Stimulated activated CD4-positive, alpha-beta T cell treated with anti-CD3 and anti-CD28 coated beads, TNF-alpha, amount 100 ng/mL, for 1 hour (primary cell): ENCODE data around the gene MUC4.
"Not testable (repeated sequence)": the region's sequence is repeated elsewhere in the genome, so short reads cannot be mapped to it uniquely, and the experiment has no call there.

Source experiments
- DNase-seq, 3 donors: peaks; one replicate each; pipeline ENCODE4 v3.0.0-alpha.2; 2020; ENCODE audit warnings: low read depth in 3 of 3, low spot score in 1 of 3

Gene MUC4

DNA sequence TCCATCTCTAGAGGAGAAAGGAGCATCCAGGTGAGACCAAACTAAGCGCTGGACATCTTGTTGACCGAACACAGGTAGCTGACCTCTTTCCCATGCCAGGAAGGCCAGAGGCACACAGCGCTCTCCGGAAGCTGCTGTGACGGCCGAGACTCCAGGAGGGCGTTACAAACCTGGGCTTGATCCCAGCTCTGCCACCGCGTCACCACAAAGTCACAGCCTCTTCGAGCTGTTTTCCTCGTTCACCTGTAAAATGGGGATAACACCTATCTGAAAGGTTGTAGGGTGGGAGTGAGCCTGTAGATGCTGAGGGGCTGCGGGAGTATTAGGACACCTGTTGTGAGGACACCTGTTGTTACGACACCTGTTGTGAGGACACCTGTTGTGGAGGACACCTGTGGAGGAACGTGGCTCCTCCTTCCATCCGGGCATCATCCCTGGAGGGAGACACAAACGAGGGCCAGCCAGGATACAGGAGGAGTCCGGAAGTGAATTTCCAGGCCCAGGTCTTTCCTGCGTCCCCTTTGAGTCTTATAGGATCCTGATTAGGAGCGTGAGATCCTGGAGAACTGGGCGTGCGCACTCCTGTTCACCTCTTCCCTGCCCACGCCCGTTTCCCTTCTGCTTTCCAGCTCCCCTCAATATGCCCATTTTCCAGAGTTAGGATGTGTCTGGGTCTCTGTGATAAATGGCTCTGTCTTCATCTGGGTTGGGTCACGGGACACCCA, 2.3 kb upstream of the MUC4 start:
- no peak for DNase-seq

DNA sequence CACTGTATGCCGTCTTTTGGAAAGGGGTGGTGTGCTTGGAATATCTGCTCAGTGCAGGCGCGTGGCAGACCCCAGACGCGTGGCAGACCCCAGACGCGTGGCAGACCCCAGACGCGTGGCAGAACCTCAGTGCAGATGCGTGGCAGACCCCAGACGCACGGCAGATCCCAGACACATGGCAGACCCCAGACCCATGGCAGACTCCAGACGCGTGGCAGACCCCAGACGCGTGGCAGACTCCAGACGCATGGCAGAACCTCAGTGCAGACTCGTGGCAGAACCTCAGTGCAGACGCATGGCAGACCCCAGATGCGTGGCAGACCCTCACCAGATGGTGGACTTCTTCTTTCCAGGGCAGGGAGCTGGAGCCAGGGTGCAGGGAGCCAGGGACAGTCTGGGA, 637 bp upstream of the MUC4 start:
- no peak for DNase-seq

DNA sequence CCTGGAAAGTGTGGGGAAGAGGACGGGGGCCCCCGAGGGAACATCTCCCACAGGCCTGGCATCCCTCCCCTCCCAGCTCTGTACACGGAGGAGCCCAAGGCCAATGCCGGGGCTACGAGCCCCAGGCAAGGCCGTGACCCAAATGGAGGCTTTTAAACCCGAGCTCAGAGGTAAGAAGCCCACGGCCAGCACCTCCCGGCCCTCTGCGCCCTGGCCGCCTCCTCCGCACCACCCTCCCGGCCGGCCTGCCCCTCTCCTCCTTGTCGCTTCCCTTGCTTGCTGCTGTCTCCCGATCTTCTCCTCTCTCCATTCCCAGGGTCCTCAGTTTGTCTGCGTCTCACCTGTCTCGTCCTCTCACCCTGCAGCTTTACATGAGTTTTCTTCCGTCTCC, 1.3 kb downstream of the MUC4 start:
- no peak for DNase-seq

DNA sequence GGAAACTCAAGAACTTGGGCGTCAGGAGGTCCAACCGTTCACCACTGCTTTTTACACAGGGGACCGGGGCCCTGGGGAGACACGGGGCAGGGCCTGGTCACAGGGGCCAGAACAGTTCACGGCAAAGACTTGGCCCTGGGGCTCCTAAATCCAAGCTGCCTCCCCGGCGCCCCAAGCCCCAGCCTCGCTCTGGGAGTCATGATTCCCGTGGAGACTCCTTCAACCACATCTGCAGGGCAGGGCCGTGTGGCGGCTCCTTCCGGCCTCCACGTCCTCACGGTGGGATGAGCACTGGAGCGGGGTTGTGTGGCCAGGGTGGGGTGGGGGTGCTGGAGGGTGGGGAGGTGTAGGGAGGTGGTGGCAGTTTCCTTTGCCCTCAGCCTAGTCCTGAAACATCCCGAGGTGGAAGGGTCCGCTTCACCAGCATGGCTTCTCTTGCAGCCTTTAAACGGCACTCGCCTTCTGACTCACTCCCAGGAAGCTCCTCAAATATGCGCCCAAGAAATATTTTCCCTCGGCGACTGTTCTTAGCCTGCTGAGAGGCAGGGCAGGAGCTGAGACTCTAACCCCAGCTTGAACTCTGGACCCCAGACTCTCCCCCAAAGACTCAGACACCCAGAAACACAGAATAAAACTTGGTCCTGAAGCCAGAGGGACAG, 1.8 kb downstream of the MUC4 start:
- no peak for DNase-seq

DNA sequence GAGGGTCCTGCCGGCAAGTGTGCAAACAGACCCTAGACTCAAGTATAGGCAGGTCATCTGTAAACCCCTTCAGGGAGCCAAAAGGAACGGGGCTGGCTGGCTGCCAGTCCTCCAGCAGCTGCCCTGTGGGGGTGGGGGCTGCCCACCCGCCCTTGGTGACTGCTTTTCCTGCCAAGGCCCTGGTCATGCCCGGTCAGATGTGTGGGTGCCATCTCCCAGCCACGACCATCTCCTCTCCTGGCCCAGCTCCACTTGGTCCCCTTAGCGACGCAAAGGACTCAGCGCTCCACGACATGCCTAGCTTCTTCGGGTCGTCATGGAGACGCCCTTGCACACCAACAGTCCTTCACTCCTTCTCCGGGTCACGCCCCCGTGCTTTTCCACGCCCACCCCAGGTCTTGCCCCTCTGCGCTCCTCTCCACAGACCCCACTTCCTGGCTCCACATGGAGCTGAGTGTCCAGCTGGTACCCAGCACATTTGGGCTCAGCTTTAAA, 2.4 kb downstream of the MUC4 start:
- no peak for DNase-seq

DNA sequence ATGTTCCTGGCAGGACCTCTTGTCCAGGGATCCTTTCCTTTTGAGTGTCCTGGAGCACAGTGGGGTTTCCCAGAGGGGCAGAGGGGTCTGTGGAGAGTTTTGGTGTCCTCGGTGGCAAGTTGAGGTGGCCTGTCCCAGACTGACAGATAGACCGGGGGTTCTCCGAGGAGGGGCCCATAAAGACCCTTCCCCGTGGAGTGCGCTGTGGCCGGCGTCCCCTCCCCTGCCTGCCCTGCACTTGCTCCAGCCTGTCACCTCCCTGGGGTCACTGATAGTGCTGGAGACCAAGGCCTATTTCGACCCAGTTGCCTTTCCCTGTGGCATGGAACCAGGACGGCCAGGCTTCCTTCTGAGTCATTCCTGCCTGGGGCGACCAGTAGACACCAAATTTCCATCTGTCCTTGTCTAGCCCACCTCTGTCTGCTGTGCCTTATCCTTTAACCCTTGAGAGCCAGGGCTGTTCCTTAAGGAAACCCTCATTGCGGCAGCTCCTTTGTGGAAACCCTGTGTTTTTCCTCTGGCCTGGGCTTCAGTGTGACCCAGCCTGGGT, 2.9 kb downstream of the MUC4 start:
- DNase-seq = no peak

DNA sequence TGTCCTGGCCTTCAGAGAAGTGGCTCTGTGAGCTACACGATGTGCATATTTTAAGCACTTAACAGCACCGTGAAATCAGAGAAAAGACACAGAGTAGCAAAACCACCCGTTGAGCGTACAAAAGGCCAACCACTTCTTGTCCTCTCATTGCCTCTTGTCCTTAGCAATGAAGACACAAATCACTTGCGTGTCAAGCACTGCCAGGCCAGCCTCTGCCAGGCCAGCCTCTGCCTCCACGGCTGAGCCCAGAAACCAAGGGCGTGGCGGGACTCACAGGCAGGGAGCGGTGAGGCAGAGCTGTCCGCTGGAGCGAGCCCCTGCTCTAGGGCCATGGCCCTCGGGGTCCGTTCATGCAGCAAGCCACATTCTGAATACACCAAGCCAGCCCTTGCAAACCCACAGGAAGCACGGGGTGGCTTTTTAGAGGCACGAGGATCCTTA, 4.0 kb downstream of the MUC4 start:
- DNase-seq = no peak

DNA sequence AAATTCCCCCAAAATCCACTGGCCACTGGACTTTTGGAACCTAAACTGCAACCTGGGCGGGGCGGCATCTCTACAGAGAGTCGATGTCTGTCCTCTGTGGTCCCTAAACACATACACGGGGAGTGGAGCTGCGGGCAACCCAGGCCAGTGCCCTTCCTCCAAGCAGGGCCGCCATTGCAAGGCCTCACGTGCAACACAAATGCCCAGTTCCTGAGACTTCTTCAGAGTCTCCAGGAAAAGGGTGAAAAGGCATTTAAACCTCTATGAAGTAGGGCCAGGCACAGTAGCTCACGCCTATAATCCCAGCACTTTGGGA, 4.9 kb downstream of the MUC4 start:
- DNase-seq = no peak

DNA sequence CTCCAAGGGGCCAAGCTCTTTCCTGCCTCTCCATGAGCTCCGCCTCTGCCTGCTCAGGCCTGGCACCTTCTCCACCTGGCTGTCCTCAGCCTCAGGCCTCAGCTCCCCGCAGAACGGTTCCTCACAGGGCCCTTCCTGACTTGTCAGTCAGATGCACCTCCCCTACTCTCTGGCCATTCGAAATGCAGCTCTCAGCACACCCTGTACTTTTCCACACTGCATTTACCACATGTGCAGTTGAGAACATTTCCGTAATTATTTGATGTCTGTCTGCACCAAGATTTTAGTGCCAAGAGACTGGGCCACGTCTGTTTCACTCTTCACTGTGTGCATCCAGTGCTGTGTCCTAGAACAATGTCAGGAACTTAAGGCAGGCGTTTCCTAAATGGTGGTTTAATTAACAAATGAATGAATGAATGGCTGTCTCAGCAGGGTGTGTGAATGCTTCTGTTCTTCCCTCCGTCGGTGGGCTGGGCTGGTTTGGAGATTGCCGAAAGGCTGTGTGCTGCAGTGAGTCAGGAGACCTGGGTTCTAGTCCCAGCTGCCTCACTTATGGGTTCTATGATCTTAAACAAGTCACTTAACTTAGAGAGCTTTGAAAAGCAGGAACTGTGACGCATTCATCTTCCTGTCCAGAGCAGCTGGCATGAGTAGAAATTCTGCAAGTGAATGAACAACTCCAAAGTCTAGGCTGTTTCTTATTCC, 5.4 kb downstream of the MUC4 start:
- DNase-seq = no peak

DNA sequence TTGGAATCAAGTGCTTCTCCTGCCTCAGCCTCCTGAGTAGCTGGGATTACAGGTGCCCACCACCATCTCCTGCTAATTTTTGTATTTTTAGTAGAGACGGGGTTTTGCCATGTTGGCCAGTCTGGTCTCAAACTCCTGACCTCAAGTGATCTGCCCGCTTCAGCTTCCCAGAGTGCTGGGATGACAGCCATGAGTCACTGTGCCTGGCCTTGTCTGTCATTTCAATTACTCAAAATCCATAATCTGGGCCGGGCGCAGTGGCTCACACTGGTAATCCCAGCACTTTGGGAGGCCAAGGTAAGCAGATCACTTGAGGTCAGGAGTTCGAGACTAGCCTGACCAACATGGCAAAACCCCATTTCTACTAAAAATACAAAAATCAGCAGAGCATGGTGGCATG, 6.1 kb downstream of the MUC4 start:
- DNase-seq = not testable (repeated sequence)

DNA sequence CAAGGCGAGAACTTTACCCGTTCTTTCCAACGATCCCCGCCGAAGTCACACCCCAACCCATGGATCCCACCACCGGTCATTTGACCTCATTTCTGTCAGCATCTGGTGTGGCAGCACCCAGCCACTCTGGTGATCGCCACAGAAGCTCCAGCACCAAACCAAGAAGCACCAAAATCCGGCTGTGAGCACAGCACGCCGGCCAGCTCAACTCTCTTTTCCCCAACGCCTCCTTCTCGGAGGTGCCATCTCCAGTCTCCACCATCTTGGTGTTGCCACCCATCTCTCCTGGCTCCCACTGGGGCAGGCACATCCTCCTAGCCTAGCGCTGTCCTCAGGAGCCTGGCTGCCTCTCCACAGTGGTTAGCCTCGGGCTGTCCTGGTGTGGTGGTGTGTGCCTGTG, 6.5 kb downstream of the MUC4 start:
- DNase-seq = no peak

DNA sequence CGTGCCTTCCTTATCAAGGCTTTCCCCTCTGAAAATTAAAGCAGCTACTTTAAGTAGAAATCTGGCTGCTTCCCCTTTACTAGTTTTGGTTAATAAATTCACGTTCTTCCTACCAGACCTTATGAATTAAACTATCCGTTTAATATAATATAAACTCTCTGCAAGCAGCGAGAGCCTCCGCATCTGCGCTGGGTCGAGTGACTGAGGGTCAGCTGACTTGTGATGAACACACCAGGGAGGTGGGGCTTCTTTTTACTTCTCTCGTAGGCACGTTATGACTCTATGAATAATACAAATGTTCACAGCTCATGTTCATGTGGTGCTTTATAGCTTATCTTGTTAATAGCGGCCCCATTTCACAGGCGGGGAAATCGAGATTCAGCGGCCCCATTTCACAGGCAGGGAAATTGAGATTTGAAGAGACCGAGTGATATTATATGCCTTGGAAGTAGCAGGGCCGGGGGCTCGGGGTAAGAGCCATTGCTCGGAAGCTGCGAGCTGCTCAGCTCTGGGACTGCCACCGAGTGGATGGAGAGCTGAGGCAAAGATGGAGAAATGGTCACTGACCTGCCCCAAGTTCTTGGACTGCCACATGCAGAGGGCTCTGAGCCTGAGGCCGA, 8.3 kb downstream of the MUC4 start:
- DNase-seq = no peak

DNA sequence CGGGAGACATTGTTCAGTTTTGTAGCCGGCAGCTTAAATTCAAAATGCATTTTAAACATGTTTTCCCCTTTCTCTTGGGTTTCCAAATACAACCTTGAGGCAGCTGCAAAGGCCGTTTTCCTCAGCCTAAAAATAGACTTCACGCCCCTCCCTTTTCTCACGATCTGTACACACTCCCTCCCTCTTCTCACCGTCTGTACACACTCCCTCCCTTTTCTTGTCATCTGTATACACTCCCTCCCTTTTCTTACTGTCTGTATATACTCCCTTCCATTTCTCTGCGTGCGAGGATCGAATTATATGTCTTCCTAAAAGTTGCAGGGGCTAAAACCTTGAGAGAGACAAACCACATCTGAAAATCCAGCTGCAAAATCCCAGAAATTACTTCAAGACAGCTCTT, 8.9 kb downstream of the MUC4 start:
- DNase-seq = no peak

DNA sequence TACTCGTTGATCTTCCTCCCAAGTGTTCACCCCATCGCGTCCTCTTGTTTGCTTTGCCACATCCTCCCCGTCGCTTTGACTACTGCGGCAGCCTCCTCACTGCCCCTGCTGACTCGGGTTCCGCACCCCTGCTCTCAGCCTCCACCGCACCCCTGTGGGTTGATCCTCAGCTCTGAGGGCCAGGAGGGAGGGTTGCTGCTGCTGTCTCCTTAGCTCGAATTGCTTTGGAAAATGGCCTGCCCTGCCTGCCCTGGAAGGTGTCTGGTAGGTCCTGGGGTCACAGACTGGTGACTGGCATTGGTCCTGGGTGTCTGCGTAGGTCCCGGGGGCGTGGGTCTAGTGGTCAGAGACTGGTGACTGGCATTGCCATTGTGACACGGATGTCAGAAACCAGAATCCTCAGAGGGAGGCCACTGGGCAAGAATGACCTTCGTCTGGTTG, 9.4 kb downstream of the MUC4 start:
- DNase-seq = no peak

DNA sequence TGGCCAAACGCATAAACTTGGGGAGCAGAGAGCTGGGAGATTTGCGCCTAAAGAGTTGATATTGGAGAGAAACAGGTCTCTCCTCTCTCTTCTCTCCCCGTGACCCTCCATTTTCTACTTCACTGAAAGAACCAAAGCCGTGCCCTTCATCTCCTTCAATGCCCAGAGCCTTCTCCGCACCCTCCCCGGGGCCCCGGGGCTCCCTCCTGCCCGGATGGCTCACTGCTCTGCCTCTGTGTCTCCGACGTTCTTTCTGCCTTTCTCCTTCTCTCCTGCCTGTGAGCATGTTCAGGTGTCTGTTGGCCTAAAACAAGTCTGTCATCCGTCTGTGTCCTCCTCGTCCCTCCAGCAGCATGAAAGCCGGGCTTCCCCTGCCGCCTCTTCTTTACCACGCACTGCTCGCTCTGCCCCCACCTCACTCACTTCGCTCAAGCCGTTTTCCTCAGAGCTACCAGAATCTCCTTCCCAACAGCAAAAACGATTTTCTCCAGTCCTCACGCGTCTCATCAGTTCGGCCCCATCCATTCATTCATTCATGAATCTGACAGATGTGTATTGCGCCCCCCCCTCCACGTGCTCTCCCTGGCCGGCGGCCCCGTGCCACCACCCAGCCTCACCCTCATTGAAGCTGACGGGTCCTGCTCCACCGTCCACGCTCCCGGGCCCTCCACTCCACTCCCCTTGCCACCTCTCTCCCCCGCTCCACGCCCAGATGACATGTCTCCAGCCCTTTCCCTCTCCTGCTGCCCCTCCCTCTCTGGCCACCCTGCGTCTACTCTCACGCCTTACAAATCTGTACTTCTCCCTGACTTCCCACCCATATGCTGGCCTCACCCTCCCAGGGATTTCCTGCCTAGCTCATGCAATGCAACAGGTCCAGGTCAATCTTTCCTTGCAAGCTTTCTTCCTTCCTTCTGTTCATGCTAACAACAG, 10.2 kb downstream of the MUC4 start:
- no peak for DNase-seq

DNA sequence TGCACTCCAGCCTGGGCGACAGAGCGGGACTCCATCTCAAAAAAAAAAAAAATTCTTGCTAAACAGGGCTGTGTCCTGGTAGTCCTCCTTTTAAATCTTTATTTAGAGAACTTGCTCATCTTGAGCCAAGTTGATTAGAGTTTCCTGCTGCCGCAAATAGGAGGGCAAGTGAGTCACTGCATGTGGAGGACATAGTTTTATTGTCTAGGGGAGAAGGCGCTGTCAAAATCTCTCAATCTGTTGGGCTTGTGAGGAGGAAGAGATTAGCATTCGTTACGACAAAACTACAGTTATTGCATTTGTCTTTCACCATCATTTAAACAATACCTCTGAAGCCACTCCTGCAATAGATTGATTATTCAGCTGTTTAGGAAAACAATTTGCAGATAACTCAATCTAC, 11.5 kb downstream of the MUC4 start:
- DNase-seq = no peak

DNA sequence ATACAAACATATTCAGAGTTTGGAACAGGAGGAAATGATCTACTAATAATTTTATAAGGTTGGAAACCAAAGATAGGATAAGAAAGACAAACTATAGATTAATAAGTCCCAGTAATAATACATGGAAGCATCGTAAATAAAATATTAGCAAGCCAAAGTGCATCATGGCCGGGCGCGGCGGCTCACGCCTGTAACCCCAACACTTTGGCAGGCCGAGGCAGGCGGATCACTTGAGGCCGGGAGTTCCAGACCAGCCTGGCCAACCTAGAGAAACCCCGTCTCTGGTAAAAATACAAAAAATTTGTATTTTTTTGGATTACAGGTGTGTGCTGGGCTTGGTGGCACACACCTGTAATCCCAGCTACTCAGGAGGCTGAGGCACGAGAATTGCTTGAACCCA, 14.9 kb downstream of the MUC4 start:
- no peak for DNase-seq

DNA sequence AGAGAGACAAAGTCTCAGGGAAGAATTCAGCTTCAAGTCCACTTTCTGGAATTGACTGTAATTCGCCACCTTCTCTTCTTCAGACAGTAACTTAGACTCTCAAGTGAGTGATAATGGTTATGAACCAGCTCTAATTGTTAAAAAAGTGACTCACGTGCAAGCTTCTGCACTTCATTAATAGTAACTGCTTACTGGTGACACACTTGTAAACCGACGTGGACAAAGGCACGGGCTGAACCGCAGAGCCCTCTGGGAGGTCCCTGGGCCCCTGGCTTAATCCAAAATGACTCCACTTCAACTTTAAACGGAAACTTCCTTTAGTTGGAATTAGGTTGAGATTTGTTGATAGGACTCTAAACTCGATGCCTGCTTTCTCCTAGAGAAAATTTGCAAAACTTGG, 17.0 kb downstream of the MUC4 start:
- no peak for DNase-seq

DNA sequence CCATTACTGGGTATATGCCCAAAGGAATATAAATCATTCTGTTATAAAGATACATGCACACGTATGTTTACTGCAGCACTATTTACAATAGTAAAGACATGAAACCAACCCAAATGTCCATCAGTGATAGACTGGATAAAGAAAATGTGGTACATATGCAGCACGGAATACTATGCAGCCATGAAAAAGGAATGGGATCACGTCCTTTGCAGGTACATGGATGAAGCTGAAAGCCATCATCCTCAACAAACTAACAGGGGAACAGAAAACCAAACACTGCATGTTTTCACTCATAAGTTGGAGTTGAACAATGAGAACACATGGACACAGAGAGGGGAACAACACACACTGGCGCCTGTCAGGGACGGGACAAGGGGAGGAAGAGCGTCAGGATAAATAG, 19.1 kb downstream of the MUC4 start:
- DNase-seq = not testable (repeated sequence)

DNA sequence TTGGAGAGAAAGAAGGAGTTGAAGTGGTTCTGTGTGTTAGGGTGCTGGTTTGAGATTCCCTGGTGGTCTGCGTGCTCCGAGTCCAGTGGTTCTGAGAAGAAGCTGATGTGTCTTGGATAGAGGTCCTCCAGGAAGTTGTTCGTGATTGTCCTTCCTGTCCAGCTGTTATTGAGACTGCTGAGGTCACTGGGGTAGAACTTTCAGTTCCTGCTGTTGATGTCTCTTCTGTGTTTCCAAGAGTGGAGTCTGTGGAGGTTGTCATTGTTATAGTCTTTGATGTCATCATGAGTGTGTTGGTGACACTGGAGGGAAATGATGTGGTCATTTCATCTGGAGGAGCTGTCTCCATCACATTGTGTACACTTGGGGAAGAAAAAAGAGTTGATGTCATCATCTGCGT, 20.8 kb downstream of the MUC4 start:
- DNase-seq = no peak
